H1 (cell line): ENCODE data around the gene SLC52A3.

ENCODE experiments used
- ATF2 ChIP-seq: IDR thresholded peaks from 2 replicates; pipeline ENCODE4 v1.6.1; 2012; ENCODE audit warnings: low read length, inconsistent platforms
- CREB1 ChIP-seq: IDR thresholded peaks from 2 replicates; pipeline ENCODE4 v1.6.1; 2012; ENCODE audit warnings: inconsistent platforms
- CTCF ChIP-seq, 3 experiments: IDR thresholded peaks; 1 replicate in 2 of 3; 2 replicates in 1 of 3; pipeline versions ENCODE4 v1.5.1 to v1.6.1; 2011; ENCODE audit warnings: low read length in 3 of 3, mild to moderate bottlenecking in 3 of 3, inconsistent platforms in 2 of 3, low read depth in 1 of 3, moderate library complexity in 1 of 3; ENCODE audit not compliant: insufficient read depth in 1 of 3; ENCODE audit errors: control extremely low read depth in 1 of 3
- MAFK ChIP-seq: IDR thresholded peaks from 2 replicates; pipeline ENCODE4 v1.6.1; 2012; ENCODE audit warnings: low read depth, mild to moderate bottlenecking, improper control_type of control experiment, low read length
- POLR2A ChIP-seq, 2 experiments: IDR thresholded peaks; 1 replicate in 1 of 2; 2 replicates in 1 of 2; pipeline ENCODE4 v1.6.1; 2011; ENCODE audit warnings: low read depth in 2 of 2, low read length in 2 of 2, mild to moderate bottlenecking in 2 of 2; ENCODE audit errors: control extremely low read depth in 1 of 2
- POLR2AphosphoS5 ChIP-seq: IDR thresholded peaks from 2 replicates; pipeline ENCODE4 v1.6.1; 2011; ENCODE audit warnings: low read depth, low read length
- RAD21 ChIP-seq, 2 experiments: IDR thresholded peaks in 1 of 2; conservative IDR thresholded peaks in 1 of 2; 2 replicates each; pipeline ENCODE4 v1.6.1; 2011; ENCODE audit warnings: low read depth in 2 of 2, low read length in 2 of 2, improper control_type of control experiment in 1 of 2, inconsistent platforms in 1 of 2, mild to moderate bottlenecking in 1 of 2, moderate library complexity in 1 of 2
- SIN3A ChIP-seq, 2 experiments: IDR thresholded peaks in 1 of 2; conservative IDR thresholded peaks in 1 of 2; 2 replicates each; pipeline ENCODE4 v1.6.1; 2011 to 2012; ENCODE audit warnings: low read length in 2 of 2, improper control_type of control experiment in 1 of 2, low read depth in 1 of 2, mild to moderate bottlenecking in 1 of 2
- SUZ12 ChIP-seq: fragments of 200-600 bp; sonication (generic); IDR thresholded peaks from 2 replicates; pipeline ENCODE4 v1.6.1; 2012; ENCODE audit warnings: mild to moderate bottlenecking, inconsistent platforms, low read length, moderate library complexity, mixed read lengths
- YY1 ChIP-seq: IDR thresholded peaks from 2 replicates; pipeline ENCODE4 v1.6.1; 2011; ENCODE audit warnings: low read depth, mild to moderate bottlenecking, low read length
- ZNF274 ChIP-seq: IDR thresholded peaks from 2 replicates; pipeline ENCODE4 v1.7.0; 2012; ENCODE audit warnings: low read length, borderline replicate concordance; ENCODE audit errors: extremely low read depth

GRCh38 chr20:752291-752690 is 16.0 kb downstream of the SLC52A3 start:
- TF ChIP-seq CREB1, result no peak
- TF ChIP-seq CTCF (IDR thresholded peaks at IDR 0.05; ENCODE audit: control extremely low read depth in 1 of 3, insufficient read depth in 1 of 3, low read depth in 1 of 3, low read length in 3 of 3), result no peak
- no peak for TF ChIP-seq POLR2A (IDR thresholded peaks at IDR 0.05; ENCODE audit: control extremely low read depth in 1 of 2, low read depth in 2 of 2, low read length in 2 of 2)
- no peak for TF ChIP-seq SUZ12
- no peak for TF ChIP-seq YY1
- no peak for TF ChIP-seq ZNF274
- TF ChIP-seq RAD21 (IDR thresholded peaks at IDR 0.05 in 1 of 2, conservative IDR thresholded peaks at IDR 0.05 in 1 of 2; ENCODE audit: low read depth in 2 of 2, low read length in 2 of 2), result no peak
- no peak for TF ChIP-seq ATF2
- TF ChIP-seq MAFK, result no peak
- no peak for TF ChIP-seq SIN3A (conservative IDR thresholded peaks at IDR 0.05 in 1 of 2, IDR thresholded peaks at IDR 0.05 in 1 of 2; ENCODE audit: low read depth in 1 of 2, low read length in 2 of 2)
- TF ChIP-seq POLR2AphosphoS5, result no peak
